ENCODE results near the gene COL6A1. TPM values are rescaled to one million over a fixed set of nuclear protein-coding genes. Genes with fewer than 3 reads are reported as not detected.

COL6A1 gene
- total RNA-seq, 1 experiment from 2014 or later = 33.4 TPM

GRCh38 chr21:46035809-46036695, 54.5 kb downstream of the COL6A1 start:
- DNase-seq = no peak
- Mint-ChIP-seq H3K36me3 (ENCODE audit: insufficient read depth, unreplicated experiment) (no peaks in the 10 kb centered on the region), H3K4me3 (ENCODE audit: unreplicated experiment) (no peak overlapping the region), H3K4me1 (ENCODE audit: low read depth, unreplicated experiment) (no peaks in the 10 kb centered on the region), H3K9me3 (ENCODE audit: unreplicated experiment) (no peaks in the 10 kb centered on the region), H3K27ac (ENCODE audit: unreplicated experiment) (no peak overlapping the region), H3K27me3 (ENCODE audit: insufficient read depth, unreplicated experiment) (no peaks in the 10 kb centered on the region)
- Histone ChIP-seq H3K36me3 (ENCODE audit: control insufficient read depth, insufficient read depth, low read length) (no peaks in the 10 kb centered on the region), H3K4me1 (0 out of 2 replicates have a peak, but pooled peaks cover 4% of the 10 kb centered on the region), H3K4me3 (ENCODE audit: low read depth, low read length) (no peak overlapping the region), H3K9me3 (no peaks in the 10 kb centered on the region), H3K27me3 (replicated peaks; ENCODE audit: control insufficient read depth, insufficient read depth, low read length) (no peaks in the 10 kb centered on the region)
- CTCF ChIA-PET = no interaction called here
- POLR2A ChIA-PET = no interaction called here
- no peak for TF ChIP-seq CTCF (IDR thresholded peaks at IDR 0.05; ENCODE audit: insufficient read depth in 1 of 2, low read depth in 1 of 2, low read length in 1 of 2, severe bottlenecking in 1 of 2, unreplicated experiment in 1 of 2)
- intact Hi-C loops (cut with micrococcal nuclease; ENCODE audit: unreplicated experiment) = no loop called here
- BruUV-seq (replicated peaks) = no TSS peak

GRCh38 chr21:46036696-46037330, 55.2 kb downstream of the COL6A1 start:
- ChIA-PET CTCF (no interaction called here), POLR2A (no interaction called here)
- Mint-ChIP-seq H3K27ac (ENCODE audit: unreplicated experiment) (no peak overlapping the region), H3K4me1 (ENCODE audit: low read depth, unreplicated experiment) (no peaks in the 10 kb centered on the region), H3K36me3 (ENCODE audit: insufficient read depth, unreplicated experiment) (no peaks in the 10 kb centered on the region), H3K4me3 (ENCODE audit: unreplicated experiment) (no peak overlapping the region), H3K27me3 (ENCODE audit: insufficient read depth, unreplicated experiment) (no peaks in the 10 kb centered on the region), H3K9me3 (ENCODE audit: unreplicated experiment) (no peaks in the 10 kb centered on the region)
- intact Hi-C loops (cut with micrococcal nuclease; ENCODE audit: unreplicated experiment) = no loop called here
- BruUV-seq (replicated peaks) = no TSS peak
- H3K4me3 ChIP-seq (ENCODE audit: low read depth, low read length) = no peak overlapping the region
- TF ChIP-seq CTCF (IDR thresholded peaks at IDR 0.05; ENCODE audit: insufficient read depth in 1 of 2, low read depth in 1 of 2, low read length in 1 of 2, severe bottlenecking in 1 of 2, unreplicated experiment in 1 of 2) = no peak
- no peaks in the 10 kb centered on the region for H3K27me3 ChIP-seq (replicated peaks; ENCODE audit: control insufficient read depth, insufficient read depth, low read length)
- no peaks in the 10 kb centered on the region for H3K9me3 ChIP-seq
- H3K36me3 ChIP-seq (ENCODE audit: control insufficient read depth, insufficient read depth, low read length) = no peaks in the 10 kb centered on the region
- DNase-seq = no peak
- 0 out of 2 replicates have a peak, but pooled peaks cover 4% of the 10 kb centered on the region for H3K4me1 ChIP-seq

DNA sequence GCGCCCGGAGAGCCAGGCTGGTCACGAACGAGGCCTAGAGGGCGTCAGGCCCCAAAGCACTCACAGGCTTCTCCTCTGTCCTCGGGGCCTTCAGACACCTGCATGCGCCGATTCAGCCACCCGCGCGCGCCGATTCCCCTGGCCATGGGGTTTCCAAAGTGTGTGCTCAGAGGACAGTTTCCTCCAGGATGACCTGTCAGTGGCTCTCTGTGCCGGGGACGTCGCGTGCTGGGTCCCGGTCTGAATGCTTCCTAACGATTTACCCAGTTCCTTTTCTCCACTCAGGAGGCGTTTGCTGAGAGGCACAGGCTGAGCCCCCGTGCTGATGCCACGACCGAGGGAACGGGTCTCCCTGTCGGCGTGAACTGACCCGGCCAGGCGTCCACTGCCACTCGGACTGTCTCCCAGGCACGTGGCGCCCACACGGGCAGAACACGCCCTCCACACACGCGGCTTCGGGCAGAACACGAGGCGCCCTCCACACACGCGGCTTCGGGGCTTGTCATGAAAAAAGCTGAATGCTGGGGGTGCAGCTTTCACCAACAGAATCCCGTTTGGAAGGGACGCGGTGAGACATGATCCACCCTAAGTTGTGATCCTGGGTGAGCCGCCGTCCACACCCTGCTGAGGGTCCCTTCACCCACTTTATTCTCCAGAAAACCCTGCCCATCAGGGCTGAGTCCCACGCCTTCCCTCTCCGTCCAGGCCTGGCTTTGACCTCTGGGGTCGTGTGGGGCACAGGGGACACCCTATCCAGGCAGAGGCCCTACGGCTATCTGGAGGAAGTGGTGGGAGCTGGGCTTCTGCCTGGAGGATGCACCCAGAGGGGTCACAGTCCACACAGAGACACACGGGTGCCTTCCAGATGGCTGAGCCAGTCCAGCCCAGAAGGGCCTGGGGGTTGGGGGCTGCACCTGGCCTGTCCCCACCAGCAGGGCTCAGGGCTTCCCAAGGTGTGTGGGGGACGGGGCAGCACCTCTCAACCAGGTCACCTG, 56.1 kb downstream of the COL6A1 start:
- Mint-ChIP-seq H3K4me3 (ENCODE audit: unreplicated experiment) (no peak overlapping the region), H3K4me1 (ENCODE audit: low read depth, unreplicated experiment) (no peaks in the 10 kb centered on the region), H3K27ac (ENCODE audit: unreplicated experiment) (no peak overlapping the region), H3K36me3 (ENCODE audit: insufficient read depth, unreplicated experiment) (no peaks in the 10 kb centered on the region), H3K9me3 (ENCODE audit: unreplicated experiment) (no peaks in the 10 kb centered on the region), H3K27me3 (ENCODE audit: insufficient read depth, unreplicated experiment) (no peaks in the 10 kb centered on the region)
- Histone ChIP-seq H3K27me3 (replicated peaks; ENCODE audit: control insufficient read depth, insufficient read depth, low read length) (no peaks in the 10 kb centered on the region), H3K9me3 (no peaks in the 10 kb centered on the region), H3K4me1 (0 out of 2 replicates have a peak, but pooled peaks cover 4% of the 10 kb centered on the region), H3K4me3 (ENCODE audit: low read depth, low read length) (no peak overlapping the region), H3K36me3 (ENCODE audit: control insufficient read depth, insufficient read depth, low read length) (no peaks in the 10 kb centered on the region)
- ChIA-PET CTCF (no interaction called here), POLR2A (no interaction called here)
- BruUV-seq (replicated peaks) = no TSS peak
- TF ChIP-seq CTCF (IDR thresholded peaks at IDR 0.05; ENCODE audit: insufficient read depth in 1 of 2, low read depth in 1 of 2, low read length in 1 of 2, severe bottlenecking in 1 of 2, unreplicated experiment in 1 of 2) = no peak
- intact Hi-C loops (cut with micrococcal nuclease; ENCODE audit: unreplicated experiment) = no loop called here
- no peak for DNase-seq

Data from Caco-2 (cell line).